Mucosa of descending colon (tissue), 3 donors: ENCODE data around the gene LCP1. TPM values are rescaled to one million over a fixed set of nuclear protein-coding genes. Genes with fewer than 3 reads are reported as not detected.

Experiments
- ATAC-seq: fragments of 200-7000 bp; cut with Tn5 transposase; one replicate; pipeline ENCODE4 v1.9.1; 2020; ENCODE audit warnings: mild to moderate bottlenecking, moderate library complexity
- DNase-seq, 3 donors: peaks; one replicate each; pipeline ENCODE4 v3.0.0-alpha.2; 2020
- H3K36me3 ChIP-seq: fragments of 200-600 bp; one replicate; pipeline ENCODE4 v1.8.0; 2021; ENCODE audit warnings: low read depth, mild to moderate bottlenecking
- H3K4me1 ChIP-seq: fragments of 200-600 bp; one replicate; pipeline ENCODE4 v1.8.0; 2021; ENCODE audit warnings: low read depth, mild to moderate bottlenecking
- H3K4me3 ChIP-seq: fragments of 200-600 bp; one replicate; pipeline ENCODE4 v1.8.0; 2021; ENCODE audit warnings: mild to moderate bottlenecking
- H3K9me3 ChIP-seq: fragments of 200-600 bp; one replicate; pipeline ENCODE4 v1.8.0; 2021; ENCODE audit warnings: mild to moderate bottlenecking
- intact Hi-C, 2 donors: fragments of 100-400 bp; cut with DNase I in 1 of 2; cut with micrococcal nuclease in 1 of 2; formaldehyde crosslinking; loops; one replicate each; pipeline versions ENCODE4 v1.11.0 to v1.11.1; 2022; cut with DNase I, micrococcal nuclease
- total RNA-seq, 3 donors: library from RNA; stranded (reverse); fragmentation: NEBNext Ultra II Directional in 2 of 3; extraction: Animal tissue kit (Norgen Biotek cat#: 25700) in 2 of 3; gene quantifications; one replicate each; pipeline versions ENCODE4 v1.2.1 to v1.2.4, GENCODE V29; 2021 to 2023
- TF ChIP-seq, protein P1 (sequence below): fragments of 200-600 bp; IDR thresholded peaks from one replicate; pipeline ENCODE4 v1.8.0; 2022; ENCODE audit warnings: antibody characterized with exemption, mild to moderate bottlenecking
- donor health status: DM: no; HTN: no; CAD: no; lungs with moderate emphysema.
- donor health status: DM: no; HTN: no; CAD: no.
- donor health status: DM: no; HTN: yes; CAD: no.

Gene LCP1
- total RNA-seq, 3 donors from 2014 or later = 15.7 to 53.3 (median 35.1) TPM

GRCh38 chr13:46173656-46174055 lies 8.3 kb downstream of the LCP1 start:
- intact Hi-C loops = no loop called here
- Histone ChIP-seq H3K4me3 (no peak overlapping the region), H3K4me1 (no peaks in the 10 kb centered on the region), H3K36me3 (no peaks in the 10 kb centered on the region), H3K9me3 (no peaks in the 10 kb centered on the region)
- ATAC-seq = no peak
- no peak for DNase-seq
- TF ChIP-seq, protein P1, sequence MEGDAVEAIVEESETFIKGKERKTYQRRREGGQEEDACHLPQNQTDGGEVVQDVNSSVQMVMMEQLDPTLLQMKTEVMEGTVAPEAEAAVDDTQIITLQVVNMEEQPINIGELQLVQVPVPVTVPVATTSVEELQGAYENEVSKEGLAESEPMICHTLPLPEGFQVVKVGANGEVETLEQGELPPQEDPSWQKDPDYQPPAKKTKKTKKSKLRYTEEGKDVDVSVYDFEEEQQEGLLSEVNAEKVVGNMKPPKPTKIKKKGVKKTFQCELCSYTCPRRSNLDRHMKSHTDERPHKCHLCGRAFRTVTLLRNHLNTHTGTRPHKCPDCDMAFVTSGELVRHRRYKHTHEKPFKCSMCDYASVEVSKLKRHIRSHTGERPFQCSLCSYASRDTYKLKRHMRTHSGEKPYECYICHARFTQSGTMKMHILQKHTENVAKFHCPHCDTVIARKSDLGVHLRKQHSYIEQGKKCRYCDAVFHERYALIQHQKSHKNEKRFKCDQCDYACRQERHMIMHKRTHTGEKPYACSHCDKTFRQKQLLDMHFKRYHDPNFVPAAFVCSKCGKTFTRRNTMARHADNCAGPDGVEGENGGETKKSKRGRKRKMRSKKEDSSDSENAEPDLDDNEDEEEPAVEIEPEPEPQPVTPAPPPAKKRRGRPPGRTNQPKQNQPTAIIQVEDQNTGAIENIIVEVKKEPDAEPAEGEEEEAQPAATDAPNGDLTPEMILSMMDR = no peak

GRCh38 chr13:46172531-46172991 lies 9.4 kb downstream of the LCP1 start:
- intact Hi-C loops = no loop called here
- H3K4me3 ChIP-seq = no peak overlapping the region
- H3K36me3 ChIP-seq = no peaks in the 10 kb centered on the region
- H3K9me3 ChIP-seq = no peaks in the 10 kb centered on the region
- H3K4me1 ChIP-seq = no peaks in the 10 kb centered on the region
- DNase-seq = peak in 2 of 3 donors; percentile 36 to 69
- ATAC-seq = peak; percentile 71
- TF ChIP-seq, protein P1 = no peak

DNA sequence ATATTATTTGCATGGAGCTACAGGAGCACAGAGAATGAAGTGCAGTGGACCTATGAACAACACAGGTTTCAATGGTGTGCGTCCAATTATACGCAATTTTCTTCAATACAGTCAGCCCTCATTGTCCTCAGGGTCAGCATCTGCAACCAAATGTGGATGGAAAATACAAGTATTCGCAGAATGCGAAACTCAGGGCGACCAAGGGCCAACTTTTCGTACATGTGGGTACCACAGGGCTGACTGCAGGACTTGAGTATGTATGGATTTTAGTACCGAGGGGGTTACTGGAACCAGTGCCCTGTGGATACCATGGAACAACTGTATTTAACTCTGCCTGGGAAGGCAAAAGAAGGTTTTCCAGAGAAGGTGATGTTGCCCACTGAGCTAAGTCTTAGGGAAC lies 10.2 kb downstream of the LCP1 start:
- Histone ChIP-seq H3K9me3 (no peaks in the 10 kb centered on the region), H3K36me3 (no peaks in the 10 kb centered on the region), H3K4me1 (no peaks in the 10 kb centered on the region), H3K4me3 (no peak overlapping the region)
- intact Hi-C loops = no loop called here
- DNase-seq = no peak
- TF ChIP-seq, protein P1 = no peak
- no peak for ATAC-seq

GRCh38 chr13:46171217-46171616 lies 10.8 kb downstream of the LCP1 start:
- TF ChIP-seq, protein P1 = no peak
- intact Hi-C loops = no loop called here
- Histone ChIP-seq H3K9me3 (no peaks in the 10 kb centered on the region), H3K36me3 (no peaks in the 10 kb centered on the region), H3K4me1 (no peaks in the 10 kb centered on the region), H3K4me3 (no peak overlapping the region)
- ATAC-seq = no peak
- DNase-seq = no peak

- TF ChIP-seq, protein P1 = no peak
- H3K4me1 ChIP-seq = no peaks in the 10 kb centered on the region
- no peak for DNase-seq
- intact Hi-C loops = no loop called here
- no peaks in the 10 kb centered on the region for H3K36me3 ChIP-seq
- H3K4me3 ChIP-seq = no peak overlapping the region
- no peaks in the 10 kb centered on the region for H3K9me3 ChIP-seq
- no peak for ATAC-seq
Measured at GRCh38 chr13:46170687-46171086, 11.3 kb downstream of the LCP1 start.

- DNase-seq (no peak), ATAC-seq (no peak)
- Histone ChIP-seq H3K36me3 (no peaks in the 10 kb centered on the region), H3K4me3 (no peak overlapping the region), H3K4me1 (no peaks in the 10 kb centered on the region), H3K9me3 (no peaks in the 10 kb centered on the region)
- intact Hi-C loops = no loop called here
- TF ChIP-seq, protein P1 = no peak
Measured at GRCh38 chr13:46170268-46170667, 11.7 kb downstream of the LCP1 start.
